HEK293 (cell line): ENCODE results near the gene COMMD4.

Source experiments
- CTCF ChIA-PET: fragments of 350-600 bp; formaldehyde crosslinking; extraction: SDS; loops from one replicate; lab custom pipeline; 2021; ENCODE audit warnings: antibody characterized with exemption; lab: Yijun Ruan, JAX
- POLR2A ChIA-PET: fragments of 300-600 bp; formaldehyde crosslinking; extraction: SDS; loops from one replicate; lab custom pipeline; 2020; ENCODE audit warnings: antibody characterized with exemption, inconsistent platforms; lab: Yijun Ruan, JAX
- H3K27ac ChIP-seq: fragments of 200-500 bp; sonication (Bioruptor generic); 2 replicates; pipeline ENCODE4 v1.5.1; 2014; ENCODE audit warnings: low read depth, low read length, control low read depth, inconsistent platforms; ENCODE audit errors: extremely low read depth
- H3K36me3 ChIP-seq, 2 experiments: fragments of 200-500 bp in 1 of 2; sonication (Bioruptor generic) in 1 of 2; 1 replicate in 1 of 2; 2 replicates in 1 of 2; pipeline ENCODE4 v1.5.1; 2014 to 2017; ENCODE audit warnings: inconsistent platforms in 2 of 2, low read length in 2 of 2; ENCODE audit not compliant: control insufficient read depth in 2 of 2, insufficient read depth in 1 of 2
- H3K4me1 ChIP-seq: fragments of 200-500 bp; sonication (Bioruptor generic); 2 replicates; pipeline ENCODE4 v1.5.1; 2014; ENCODE audit warnings: mild to moderate bottlenecking, low read length, inconsistent platforms; ENCODE audit not compliant: control insufficient read depth, insufficient read depth
- H3K4me3 ChIP-seq: 2 replicates; pipeline ENCODE4 v1.5.1; 2011; ENCODE audit warnings: low read depth, mild to moderate bottlenecking, control low read depth, low read length, moderate library complexity
- H3K9me3 ChIP-seq: fragments of 200-500 bp; sonication (Bioruptor generic); 2 replicates; pipeline ENCODE4 v1.5.1; 2014; ENCODE audit warnings: low read depth, low read length, inconsistent platforms; ENCODE audit not compliant: control insufficient read depth, insufficient read depth
- EGR2 ChIP-seq: fragments of 450-650 bp; formaldehyde crosslinking; IDR thresholded peaks from 2 replicates; pipeline ENCODE4 v1.5.1; 2016; ENCODE audit warnings: low read depth, missing biosample characterization, missing genetic modification characterization
- IKZF3 ChIP-seq: fragments of 450-650 bp; IDR thresholded peaks from 2 replicates; pipeline ENCODE4 v1.5.0; 2018; ENCODE audit warnings: missing biosample characterization, mild to moderate bottlenecking, missing genetic modification characterization, moderate library complexity
- WT1 ChIP-seq: fragments of 450-650 bp; formaldehyde crosslinking; IDR thresholded peaks from 2 replicates; pipeline ENCODE4 v1.5.1; 2016; ENCODE audit warnings: missing biosample characterization, missing genetic modification characterization
- YY2 ChIP-seq: fragments of 450-650 bp; formaldehyde crosslinking; IDR thresholded peaks from 2 replicates; pipeline ENCODE4 v1.5.1; 2016; ENCODE audit warnings: missing biosample characterization, missing genetic modification characterization
- ZBTB20 ChIP-seq: fragments of 450-650 bp; formaldehyde crosslinking; IDR thresholded peaks from 2 replicates; pipeline ENCODE4 v1.5.1; 2016; ENCODE audit warnings: missing biosample characterization, missing genetic modification characterization
- ZBTB8A ChIP-seq: fragments of 450-650 bp; formaldehyde crosslinking; IDR thresholded peaks from 2 replicates; pipeline ENCODE4 v1.5.1; 2016; ENCODE audit warnings: missing biosample characterization, missing genetic modification characterization
- ZFHX2 ChIP-seq: fragments of 450-650 bp; formaldehyde crosslinking; conservative IDR thresholded peaks from 2 replicates; pipeline ENCODE4 v1.5.1; 2016; ENCODE audit warnings: missing biosample characterization, missing genetic modification characterization
- ZNF10 ChIP-seq: fragments of 450-650 bp; formaldehyde crosslinking; IDR thresholded peaks from 2 replicates; pipeline ENCODE4 v1.5.1; 2017; ENCODE audit warnings: missing biosample characterization, missing genetic modification characterization
- ZNF274 ChIP-seq, 2 experiments: fragments of 200-500 bp in 1 of 2; fragments of 450-650 bp in 1 of 2; sonication (Bioruptor generic) in 1 of 2; formaldehyde crosslinking in 1 of 2; IDR thresholded peaks; 2 replicates each; pipeline versions ENCODE4 v1.5.1 to v1.6.1; 2014 to 2016; ENCODE audit warnings: borderline replicate concordance in 1 of 2, inconsistent platforms in 1 of 2, low read length in 1 of 2, missing biosample characterization in 1 of 2, missing genetic modification characterization in 1 of 2
- ZNF394 ChIP-seq: fragments of 450-650 bp; formaldehyde crosslinking; IDR thresholded peaks from 2 replicates; pipeline ENCODE4 v1.5.1; 2016; ENCODE audit warnings: missing biosample characterization, missing genetic modification characterization, mild to moderate bottlenecking, moderate library complexity, borderline replicate concordance
- ZNF433 ChIP-seq: fragments of 450-650 bp; formaldehyde crosslinking; IDR thresholded peaks from 2 replicates; pipeline ENCODE4 v1.5.1; 2016; ENCODE audit warnings: missing biosample characterization, missing genetic modification characterization, low read depth
- ZNF514 ChIP-seq: fragments of 450-650 bp; formaldehyde crosslinking; IDR thresholded peaks from 2 replicates; pipeline ENCODE4 v1.5.1; 2016; ENCODE audit warnings: missing biosample characterization, missing genetic modification characterization
- ZNF549 ChIP-seq: fragments of 450-650 bp; IDR thresholded peaks from 2 replicates; pipeline ENCODE4 v1.5.1; 2018; ENCODE audit warnings: missing biosample characterization, missing genetic modification characterization, mild to moderate bottlenecking, inconsistent platforms, moderate library complexity
- ZNF561 ChIP-seq: fragments of 450-650 bp; IDR thresholded peaks from 2 replicates; pipeline ENCODE4 v1.5.1; 2018; ENCODE audit warnings: missing biosample characterization, missing genetic modification characterization, borderline replicate concordance
- ZNF623 ChIP-seq: fragments of 450-650 bp; formaldehyde crosslinking; IDR thresholded peaks from 2 replicates; pipeline ENCODE4 v1.5.1; 2016; ENCODE audit warnings: missing biosample characterization, missing genetic modification characterization
- ZNF664 ChIP-seq: fragments of 450-650 bp; formaldehyde crosslinking; IDR thresholded peaks from 2 replicates; pipeline ENCODE4 v1.5.1; 2016; ENCODE audit warnings: missing biosample characterization, missing genetic modification characterization
- TF ChIP-seq, protein P1 (sequence below): fragments of 450-650 bp; formaldehyde crosslinking; conservative IDR thresholded peaks from 2 replicates; pipeline ENCODE4 v1.5.1; 2016; ENCODE audit warnings: low read depth, missing biosample characterization, missing genetic modification characterization
- TF ChIP-seq, protein P2 (sequence below): fragments of 450-650 bp; formaldehyde crosslinking; IDR thresholded peaks from 2 replicates; pipeline ENCODE4 v1.5.1; 2016; ENCODE audit warnings: missing biosample characterization, missing genetic modification characterization
- TF ChIP-seq, protein P3 (sequence below): fragments of 450-650 bp; formaldehyde crosslinking; IDR thresholded peaks from 2 replicates; pipeline ENCODE4 v1.5.1; 2016; ENCODE audit warnings: missing biosample characterization, missing genetic modification characterization

COMMD4 gene

DNA sequence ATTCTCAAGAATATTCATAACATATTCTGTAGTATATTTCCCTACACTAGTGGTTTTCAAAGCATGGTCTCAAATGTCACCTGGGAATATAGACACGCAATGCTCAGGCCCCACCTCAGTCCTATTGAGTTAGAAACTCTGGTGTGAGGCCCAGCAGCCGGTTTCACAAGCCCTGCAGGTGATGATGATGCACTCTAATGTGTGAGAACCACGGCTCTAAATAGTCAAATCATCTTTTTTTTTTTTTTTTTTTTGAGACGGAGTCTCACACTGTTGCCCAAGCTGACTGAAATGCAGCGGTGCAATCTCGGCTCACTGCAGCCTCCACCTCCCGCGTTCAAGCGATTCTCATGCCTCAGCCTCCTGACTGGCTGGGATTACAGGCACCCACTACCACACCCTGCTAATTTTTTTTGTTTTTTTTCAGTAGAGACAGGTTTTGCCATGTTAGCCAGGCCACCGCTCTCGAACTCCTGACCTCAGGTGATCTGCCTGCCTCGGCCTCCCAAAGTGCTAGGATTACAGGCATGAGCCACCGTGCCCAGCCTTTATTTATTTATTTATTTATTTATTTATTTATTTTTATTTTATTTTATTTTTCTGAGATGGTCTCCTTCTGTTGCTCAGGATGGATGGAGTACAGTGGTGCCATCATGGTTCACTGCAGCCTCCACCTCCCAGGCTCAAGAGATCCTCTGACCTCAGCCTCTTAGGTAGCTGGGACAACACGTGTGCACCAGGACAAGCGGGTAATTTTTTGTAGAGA is 2.0 kb upstream of the COMMD4 start (continued):
- TF ChIP-seq, protein P1, sequence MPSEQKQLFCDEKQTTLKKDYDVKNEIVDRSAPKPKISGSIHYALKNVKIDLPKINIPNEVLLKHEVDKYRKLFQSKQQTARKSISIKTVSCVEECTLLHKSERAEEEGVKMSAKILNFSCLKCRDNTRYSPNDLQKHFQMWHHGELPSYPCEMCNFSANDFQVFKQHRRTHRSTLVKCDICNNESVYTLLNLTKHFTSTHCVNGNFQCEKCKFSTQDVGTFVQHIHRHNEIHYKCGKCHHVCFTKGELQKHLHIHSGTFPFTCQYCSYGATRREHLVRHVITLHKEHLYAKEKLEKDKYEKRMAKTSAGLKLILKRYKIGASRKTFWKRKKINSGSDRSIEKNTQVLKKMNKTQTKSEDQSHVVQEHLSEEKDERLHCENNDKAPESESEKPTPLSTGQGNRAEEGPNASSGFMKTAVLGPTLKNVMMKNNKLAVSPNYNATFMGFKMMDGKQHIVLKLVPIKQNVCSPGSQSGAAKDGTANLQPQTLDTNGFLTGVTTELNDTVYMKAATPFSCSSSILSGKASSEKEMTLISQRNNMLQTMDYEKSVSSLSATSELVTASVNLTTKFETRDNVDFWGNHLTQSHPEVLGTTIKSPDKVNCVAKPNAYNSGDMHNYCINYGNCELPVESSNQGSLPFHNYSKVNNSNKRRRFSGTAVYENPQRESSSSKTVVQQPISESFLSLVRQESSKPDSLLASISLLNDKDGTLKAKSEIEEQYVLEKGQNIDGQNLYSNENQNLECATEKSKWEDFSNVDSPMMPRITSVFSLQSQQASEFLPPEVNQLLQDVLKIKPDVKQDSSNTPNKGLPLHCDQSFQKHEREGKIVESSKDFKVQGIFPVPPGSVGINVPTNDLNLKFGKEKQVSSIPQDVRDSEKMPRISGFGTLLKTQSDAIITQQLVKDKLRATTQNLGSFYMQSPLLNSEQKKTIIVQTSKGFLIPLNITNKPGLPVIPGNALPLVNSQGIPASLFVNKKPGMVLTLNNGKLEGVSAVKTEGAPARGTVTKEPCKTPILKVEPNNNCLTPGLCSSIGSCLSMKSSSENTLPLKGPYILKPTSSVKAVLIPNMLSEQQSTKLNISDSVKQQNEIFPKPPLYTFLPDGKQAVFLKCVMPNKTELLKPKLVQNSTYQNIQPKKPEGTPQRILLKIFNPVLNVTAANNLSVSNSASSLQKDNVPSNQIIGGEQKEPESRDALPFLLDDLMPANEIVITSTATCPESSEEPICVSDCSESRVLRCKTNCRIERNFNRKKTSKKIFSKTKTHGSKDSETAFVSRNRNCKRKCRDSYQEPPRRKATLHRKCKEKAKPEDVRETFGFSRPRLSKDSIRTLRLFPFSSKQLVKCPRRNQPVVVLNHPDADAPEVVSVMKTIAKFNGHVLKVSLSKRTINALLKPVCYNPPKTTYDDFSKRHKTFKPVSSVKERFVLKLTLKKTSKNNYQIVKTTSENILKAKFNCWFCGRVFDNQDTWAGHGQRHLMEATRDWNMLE (tag by site-specific recombination): peak; percentile 63; the same call in 1 of the 2 replicates
- TF ChIP-seq ZNF623 (tag by site-specific recombination) (peak; percentile 40; the same call in 1 of the 2 replicates), ZBTB8A (tag by site-specific recombination) (peak; percentile 30; the same call in 1 of the 2 replicates), ZNF394 (tag by site-specific recombination) (peak; percentile 71; the same call in 1 of the 2 replicates)

DNA sequence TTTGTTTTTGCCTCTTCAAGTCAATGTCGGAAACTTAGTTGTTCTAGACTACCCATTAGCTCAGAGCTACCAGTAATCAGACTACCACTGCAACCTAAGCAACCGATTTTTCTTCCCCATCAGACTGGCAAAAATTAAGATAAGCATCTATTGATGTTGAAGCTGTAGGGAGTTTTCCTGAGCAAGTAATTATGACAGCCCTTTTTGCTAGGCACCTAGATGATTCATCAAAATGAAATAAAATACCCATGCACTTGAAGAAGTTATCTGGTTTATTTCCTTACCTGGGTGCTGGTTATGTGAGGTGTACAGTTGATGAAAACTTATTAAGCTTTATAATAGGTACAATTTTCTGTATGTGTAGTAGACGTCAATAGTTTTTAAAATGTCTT is 554 bp upstream of the COMMD4 start:
- TF ChIP-seq IKZF3 (tag by site-specific recombination) (no peak), WT1 (tag by site-specific recombination) (peak; percentile 37; the same call in 1 of the 2 replicates), ZNF664 (peak; percentile 72; the same call in 1 of the 2 replicates), ZNF10 (0 out of 2 replicates have a peak, but pooled peaks have one; percentile 6)
- CTCF ChIA-PET: interaction anchor here (0.7 to 2.0 kb wide), 4 partner anchors 9 to 565 kb away, joined by 3 to 8 read pairs (median 6); partner anchors contain the start of gene MAN2C1
- peaks cover under 1 to 20% of the 10 kb centered on the region in 2 experiments; a peak in 2 of 3 replicates for H3K36me3 ChIP-seq
- no peaks in the 10 kb centered on the region for H3K9me3 ChIP-seq
- H3K4me1 ChIP-seq: peaks cover 6% of the 10 kb centered on the region; the same call in 1 of the 2 replicates
- POLR2A ChIA-PET: interaction anchor here (0.6 to 3.0 kb wide), 7 partner anchors 12 to 581 kb away, joined by 3 to 15 read pairs (median 4); partner anchors contain the start of genes C15orf39, MAN2C1 and SIN3A
- H3K27ac ChIP-seq: peak overlapping the region; percentile 14; the same call in 1 of the 2 replicates
- peak overlapping the region; percentile 87 for H3K4me3 ChIP-seq

DNA sequence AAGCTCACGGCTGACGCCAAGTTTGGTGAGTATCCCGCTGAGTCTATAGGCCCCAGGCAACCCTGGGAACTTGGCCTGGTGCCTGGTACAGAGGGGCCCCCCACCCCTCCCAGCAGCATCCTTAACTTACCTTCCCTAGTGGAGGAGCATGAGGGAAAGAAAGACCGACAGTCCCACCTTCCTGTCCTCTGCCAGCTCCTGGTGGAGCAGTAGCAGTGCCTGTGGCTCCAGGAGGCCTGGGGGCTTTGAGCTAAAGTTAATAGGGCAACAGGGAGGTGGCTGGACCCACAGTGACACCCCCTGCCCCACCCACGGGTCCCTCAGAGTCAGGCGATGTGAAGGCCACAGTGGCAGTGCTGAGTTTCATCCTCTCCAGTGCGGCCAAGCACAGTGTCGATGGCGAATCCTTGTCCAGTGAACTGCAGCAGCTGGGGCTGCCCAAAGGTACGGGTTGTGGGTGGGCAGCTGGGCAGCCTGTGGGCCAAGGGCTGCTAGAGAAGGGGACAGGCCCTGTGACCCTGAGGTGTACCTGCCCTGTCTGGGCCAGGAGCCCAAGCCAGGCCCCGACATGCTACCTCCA is 2.9 kb downstream of the COMMD4 start:
- ChIA-PET CTCF (interaction anchor here (0.6 kb wide), 1 partner anchor 309 kb away, joined by 3 read pairs; no protein-coding TSS in a partner anchor), POLR2A (interaction anchor here (0.9 kb wide), 1 partner anchor 9 kb away, joined by 3 read pairs; no protein-coding TSS in a partner anchor)
- peaks cover 5 to 27% of the 10 kb centered on the region in 2 experiments; a peak in 2 of 3 replicates for H3K36me3 ChIP-seq
- TF ChIP-seq YY2: no peak
- no peak for TF ChIP-seq ZNF561 (tag by site-specific recombination)
- TF ChIP-seq ZBTB20 (tag by site-specific recombination): no peak
- TF ChIP-seq ZFHX2 (tag by site-specific recombination): no peak
- TF ChIP-seq ZNF274 (IDR thresholded peaks at IDR 0.05; ENCODE audit: low read length): no peak
- TF ChIP-seq ZNF274 (tag by site-specific recombination; IDR thresholded peaks at IDR 0.05; ENCODE audit: borderline replicate concordance): no peak
- TF ChIP-seq, protein P2, sequence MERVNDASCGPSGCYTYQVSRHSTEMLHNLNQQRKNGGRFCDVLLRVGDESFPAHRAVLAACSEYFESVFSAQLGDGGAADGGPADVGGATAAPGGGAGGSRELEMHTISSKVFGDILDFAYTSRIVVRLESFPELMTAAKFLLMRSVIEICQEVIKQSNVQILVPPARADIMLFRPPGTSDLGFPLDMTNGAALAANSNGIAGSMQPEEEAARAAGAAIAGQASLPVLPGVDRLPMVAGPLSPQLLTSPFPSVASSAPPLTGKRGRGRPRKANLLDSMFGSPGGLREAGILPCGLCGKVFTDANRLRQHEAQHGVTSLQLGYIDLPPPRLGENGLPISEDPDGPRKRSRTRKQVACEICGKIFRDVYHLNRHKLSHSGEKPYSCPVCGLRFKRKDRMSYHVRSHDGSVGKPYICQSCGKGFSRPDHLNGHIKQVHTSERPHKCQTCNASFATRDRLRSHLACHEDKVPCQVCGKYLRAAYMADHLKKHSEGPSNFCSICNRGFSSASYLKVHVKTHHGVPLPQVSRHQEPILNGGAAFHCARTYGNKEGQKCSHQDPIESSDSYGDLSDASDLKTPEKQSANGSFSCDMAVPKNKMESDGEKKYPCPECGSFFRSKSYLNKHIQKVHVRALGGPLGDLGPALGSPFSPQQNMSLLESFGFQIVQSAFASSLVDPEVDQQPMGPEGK (tag by site-specific recombination): no peak
- TF ChIP-seq ZNF549 (tag by site-specific recombination): no peak
- no peak for TF ChIP-seq EGR2 (tag by site-specific recombination)
- TF ChIP-seq ZNF433 (tag by site-specific recombination): no peak
- no peak for TF ChIP-seq ZNF514 (tag by site-specific recombination)
- TF ChIP-seq, protein P3, sequence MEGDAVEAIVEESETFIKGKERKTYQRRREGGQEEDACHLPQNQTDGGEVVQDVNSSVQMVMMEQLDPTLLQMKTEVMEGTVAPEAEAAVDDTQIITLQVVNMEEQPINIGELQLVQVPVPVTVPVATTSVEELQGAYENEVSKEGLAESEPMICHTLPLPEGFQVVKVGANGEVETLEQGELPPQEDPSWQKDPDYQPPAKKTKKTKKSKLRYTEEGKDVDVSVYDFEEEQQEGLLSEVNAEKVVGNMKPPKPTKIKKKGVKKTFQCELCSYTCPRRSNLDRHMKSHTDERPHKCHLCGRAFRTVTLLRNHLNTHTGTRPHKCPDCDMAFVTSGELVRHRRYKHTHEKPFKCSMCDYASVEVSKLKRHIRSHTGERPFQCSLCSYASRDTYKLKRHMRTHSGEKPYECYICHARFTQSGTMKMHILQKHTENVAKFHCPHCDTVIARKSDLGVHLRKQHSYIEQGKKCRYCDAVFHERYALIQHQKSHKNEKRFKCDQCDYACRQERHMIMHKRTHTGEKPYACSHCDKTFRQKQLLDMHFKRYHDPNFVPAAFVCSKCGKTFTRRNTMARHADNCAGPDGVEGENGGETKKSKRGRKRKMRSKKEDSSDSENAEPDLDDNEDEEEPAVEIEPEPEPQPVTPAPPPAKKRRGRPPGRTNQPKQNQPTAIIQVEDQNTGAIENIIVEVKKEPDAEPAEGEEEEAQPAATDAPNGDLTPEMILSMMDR (tag by site-specific recombination): no peak
- H3K4me3 ChIP-seq: no peak overlapping the region
- no peaks in the 10 kb centered on the region for H3K9me3 ChIP-seq
- H3K27ac ChIP-seq: no peak overlapping the region
- peaks cover 6% of the 10 kb centered on the region; the same call in 1 of the 2 replicates for H3K4me1 ChIP-seq
